B cell (primary cell): ENCODE results near the gene SLC8A3. TPM values are rescaled to one million over a fixed set of nuclear protein-coding genes. Genes with fewer than 3 reads are reported as not detected.

ENCODE experiments used
- ATAC-seq: fragments of 200-7000 bp; cut with Tn5 transposase; one replicate; pipeline ENCODE4 v1.10.0; 2021; ENCODE audit warnings: low read depth, mild to moderate bottlenecking, moderate number of reproducible peaks, moderate library complexity
- CTCF ChIA-PET: fragments of 350-600 bp; sonication (Branson Sonifier 250); formaldehyde crosslinking; loops from one replicate; lab custom pipeline; 2021; ENCODE audit warnings: antibody characterized with exemption, inconsistent platforms; lab: Charles Lee
- POLR2A ChIA-PET: fragments of 350-600 bp; sonication (Branson Sonifier 250); formaldehyde crosslinking; loops from one replicate; lab custom pipeline; 2021; ENCODE audit warnings: antibody characterized with exemption; lab: Charles Lee
- DNase-seq: peaks from one replicate; pipeline ENCODE4 v3.0.0; 2013
- H2AFZ ChIP-seq: 2 replicates; pipeline ENCODE4 v1.6.1; 2012; ENCODE audit warnings: mild to moderate bottlenecking, low read depth, low read length; ENCODE audit not compliant: insufficient read depth, poor library complexity, severe bottlenecking
- H3K27ac ChIP-seq, 2 donors: 1 replicate in 1 of 2; 2 replicates in 1 of 2; pipeline ENCODE4 v1.5.1; 2012 to 2013; ENCODE audit warnings: low read length in 2 of 2, mild to moderate bottlenecking in 2 of 2, moderate library complexity in 1 of 2
- H3K27me3 ChIP-seq, 4 experiments: fragments of 200-600 bp in 1 of 4; sonication (generic) in 1 of 4; replicated peaks in 1 of 4; 1 replicate in 2 of 4; 2 replicates in 2 of 4; pipeline versions ENCODE4 v1.6.1 to v1.7.0; 2013 to 2016; ENCODE audit warnings: low read length in 3 of 4, mild to moderate bottlenecking in 2 of 4, mixed read lengths in 1 of 4, moderate library complexity in 1 of 4; ENCODE audit not compliant: insufficient read depth in 4 of 4, control insufficient read depth in 3 of 4; ENCODE audit errors: control extremely low read depth in 1 of 4
- H3K36me3 ChIP-seq, 2 experiments: replicated peaks in 1 of 2; 1 replicate in 1 of 2; 2 replicates in 1 of 2; pipeline versions ENCODE4 v1.6.1 to v1.7.1; 2013; ENCODE audit warnings: low read length in 1 of 2; ENCODE audit not compliant: insufficient read depth in 2 of 2, control insufficient read depth in 1 of 2; ENCODE audit errors: control extremely low read depth in 1 of 2, extremely low read depth in 1 of 2
- H3K4me1 ChIP-seq, 2 donors: fragments of 200-600 bp in 1 of 2; sonication (generic) in 1 of 2; 1 replicate in 1 of 2; 2 replicates in 1 of 2; pipeline versions ENCODE4 v1.5.1 to v1.6.1; 2013 to 2017; ENCODE audit warnings: low read length in 2 of 2; ENCODE audit not compliant: control insufficient read depth in 2 of 2, insufficient read depth in 2 of 2
- H3K4me2 ChIP-seq: replicated peaks from 2 replicates; pipeline ENCODE3; 2012; ENCODE audit warnings: mild to moderate bottlenecking, low read depth, low read length; ENCODE audit not compliant: poor library complexity, severe bottlenecking
- H3K4me3 ChIP-seq, 5 experiments: fragments of 200-600 bp in 1 of 5; sonication (generic) in 1 of 5; 1 replicate in 3 of 5; 2 replicates in 2 of 5; pipeline versions ENCODE4 v1.5.1 to v1.7.0; 2011 to 2016; ENCODE audit warnings: low read length in 4 of 5, mild to moderate bottlenecking in 4 of 5, low read depth in 2 of 5, control low read depth in 1 of 5, moderate library complexity in 1 of 5; ENCODE audit not compliant: insufficient read depth in 1 of 5; ENCODE audit errors: control extremely low read depth in 1 of 5, extremely low read depth in 1 of 5
- H3K79me2 ChIP-seq: fragments of 200-600 bp; sonication (generic); one replicate; pipeline ENCODE4 v1.6.0; 2016; ENCODE audit warnings: low read length; ENCODE audit not compliant: control insufficient read depth, insufficient read depth
- H3K9ac ChIP-seq: fragments of 200-600 bp; sonication (generic); 2 replicates; pipeline ENCODE4 v1.6.1; 2017; ENCODE audit warnings: mild to moderate bottlenecking, low read length, moderate library complexity
- H3K9me3 ChIP-seq, 3 donors: one replicate each; pipeline versions ENCODE4 v1.6.1 to v1.7.1; 2013; ENCODE audit warnings: low read length in 2 of 3; ENCODE audit not compliant: control insufficient read depth in 2 of 3, insufficient read depth in 1 of 3; ENCODE audit errors: control extremely low read depth in 1 of 3
- H4K20me1 ChIP-seq: 2 replicates; pipeline ENCODE4 v1.6.0; 2012; ENCODE audit warnings: mild to moderate bottlenecking, low read length; ENCODE audit not compliant: insufficient read depth, control insufficient read depth, poor library complexity, severe bottlenecking
- H3K27ac Mint-ChIP-seq: one replicate; pipeline ENCODE4 v1.8.0; 2021; ENCODE audit warnings: mixed read lengths
- H3K27me3 Mint-ChIP-seq: one replicate; pipeline ENCODE4 v1.8.0; 2021; ENCODE audit warnings: mixed read lengths
- H3K4me1 Mint-ChIP-seq: one replicate; pipeline ENCODE4 v1.8.0; 2021; ENCODE audit warnings: mixed read lengths
- H3K4me3 Mint-ChIP-seq: one replicate; pipeline ENCODE4 v1.8.0; 2021; ENCODE audit warnings: mixed read lengths
- H3K9me3 Mint-ChIP-seq: one replicate; pipeline ENCODE4 v1.8.0; 2022; ENCODE audit warnings: mixed read lengths; ENCODE audit not compliant: insufficient read depth
- EZH2 ChIP-seq: IDR thresholded peaks from 2 replicates; pipeline ENCODE4 v1.6.1; 2012; ENCODE audit warnings: borderline replicate concordance, low read depth, mild to moderate bottlenecking, moderate library complexity, low read length; ENCODE audit not compliant: insufficient read depth, poor library complexity, severe bottlenecking
- WGBS: methylation state at CpG from one replicate; pipeline ENCODE4 v1.1.5; 2013; ENCODE audit warnings: missing lambda C conversion rate; ENCODE audit not compliant: insufficient coverage; 5-methylcytosine and 5-hydroxymethylcytosine counted together
- intact Hi-C: fragments of 100-400 bp; cut with micrococcal nuclease; formaldehyde crosslinking; loops from one replicate; pipeline ENCODE4 v1.10.0; 2022
- polyA plus RNA-seq: library from polyadenylated mRNA; depleted of rRNA; stranded (reverse); fragments of >200 nt; gene quantifications from 2 replicates; pipeline ENCODE4 v1.2.3, GENCODE V29; 2012
- total RNA-seq, 2 donors: library from RNA; stranded (reverse); fragments of 120-200 nt in 1 of 2; gene quantifications; 1 replicate in 1 of 2; 2 replicates in 1 of 2; pipeline versions ENCODE4 v1.2.3 to v1.2.4, GENCODE V29; 2013 to 2022
- TF ChIP-seq, protein P1 (sequence below): fragments of 200-600 bp; IDR thresholded peaks from one replicate; pipeline ENCODE4 v1.8.0; 2022; ENCODE audit warnings: antibody characterized with exemption, mild to moderate bottlenecking

Gene SLC8A3
- total and polyA plus RNA-seq, 2 donors (not counting 1 experiment from before 2014, with no cell fraction given): 0.07 to 0.09 TPM

DNA sequence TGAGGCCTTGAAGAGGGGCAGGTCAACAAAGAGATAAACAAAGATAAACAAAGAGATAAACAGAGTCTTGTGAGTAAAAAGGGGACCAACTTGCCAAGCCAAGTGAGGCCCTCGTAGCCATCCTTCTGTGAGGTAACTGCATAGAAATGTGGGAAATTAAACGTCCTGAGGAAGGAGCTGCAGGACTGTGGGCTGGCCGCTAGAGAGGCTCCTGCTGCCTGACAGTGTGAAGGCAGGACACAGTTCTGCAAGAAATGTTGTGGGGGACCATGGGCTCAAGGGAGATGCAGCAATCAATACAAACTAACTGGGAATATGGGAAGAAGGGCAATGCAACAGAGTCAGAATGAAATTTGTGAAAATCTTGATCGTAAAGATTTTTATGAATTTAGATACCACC, 91.9 kb downstream of the SLC8A3 start:
- Mint-ChIP-seq H3K27ac (no peak overlapping the region), H3K4me3 (no peak overlapping the region), H3K27me3 (peaks cover 27% of the 10 kb centered on the region), H3K4me1 (no peaks in the 10 kb centered on the region), H3K9me3 (no peaks in the 10 kb centered on the region)
- ChIA-PET CTCF (no interaction called here), POLR2A (no interaction called here)
- H3K9me3 ChIP-seq: no peaks in the 10 kb centered on the region
- WGBS: 72% methylated on average over 3 of the region's 4 CpGs
- no peaks in the 10 kb centered on the region for H3K79me2 ChIP-seq
- H2AFZ ChIP-seq: no peak overlapping the region
- no peak overlapping the region for H3K9ac ChIP-seq
- no peak for TF ChIP-seq EZH2
- H3K4me1 ChIP-seq: no peaks in the 10 kb centered on the region
- H3K4me2 ChIP-seq: no peak overlapping the region
- H4K20me1 ChIP-seq: no peaks in the 10 kb centered on the region
- H3K4me3 ChIP-seq: no peak overlapping the region
- intact Hi-C loops: no loop called here
- H3K36me3 ChIP-seq: no peaks in the 10 kb centered on the region
- DNase-seq (no peak), ATAC-seq (no peak)
- H3K27me3 ChIP-seq: no peaks in the 10 kb centered on the region
- no peak overlapping the region for H3K27ac ChIP-seq

DNA sequence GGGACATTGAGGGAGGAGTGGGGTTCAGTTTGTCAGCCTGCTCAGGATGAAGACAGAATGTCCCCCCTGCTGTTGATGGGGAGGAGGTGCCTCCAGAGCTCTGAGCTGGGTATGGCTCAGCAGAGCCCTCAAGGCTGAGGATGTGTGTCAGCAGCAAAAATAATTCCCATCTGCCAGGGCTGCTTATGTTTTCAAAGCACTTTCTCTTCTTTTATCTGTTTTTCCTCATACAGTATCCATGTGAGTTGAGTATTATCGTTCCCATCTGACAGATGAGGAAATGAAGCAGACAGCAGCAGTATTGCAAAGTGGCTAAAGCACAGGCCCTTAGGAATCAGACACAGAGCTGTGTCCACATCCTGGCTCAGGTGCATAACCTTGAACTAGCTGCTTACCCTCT, 94.1 kb downstream of the SLC8A3 start:
- no peaks in the 10 kb centered on the region for H3K4me1 Mint-ChIP-seq
- DNase-seq (no peak), ATAC-seq (no peak)
- Histone ChIP-seq H3K79me2 (no peaks in the 10 kb centered on the region), H3K9me3 (no peaks in the 10 kb centered on the region), H3K9ac (no peak overlapping the region), H3K4me1 (no peaks in the 10 kb centered on the region), H3K27me3 (no peaks in the 10 kb centered on the region), H2AFZ (no peak overlapping the region), H3K4me2 (no peak overlapping the region), H3K27ac (no peak overlapping the region), H3K4me3 (no peak overlapping the region), H3K36me3 (no peaks in the 10 kb centered on the region), H4K20me1 (no peaks in the 10 kb centered on the region)
- H3K9me3 Mint-ChIP-seq: no peaks in the 10 kb centered on the region
- TF ChIP-seq EZH2: no peak
- TF ChIP-seq, protein P1, sequence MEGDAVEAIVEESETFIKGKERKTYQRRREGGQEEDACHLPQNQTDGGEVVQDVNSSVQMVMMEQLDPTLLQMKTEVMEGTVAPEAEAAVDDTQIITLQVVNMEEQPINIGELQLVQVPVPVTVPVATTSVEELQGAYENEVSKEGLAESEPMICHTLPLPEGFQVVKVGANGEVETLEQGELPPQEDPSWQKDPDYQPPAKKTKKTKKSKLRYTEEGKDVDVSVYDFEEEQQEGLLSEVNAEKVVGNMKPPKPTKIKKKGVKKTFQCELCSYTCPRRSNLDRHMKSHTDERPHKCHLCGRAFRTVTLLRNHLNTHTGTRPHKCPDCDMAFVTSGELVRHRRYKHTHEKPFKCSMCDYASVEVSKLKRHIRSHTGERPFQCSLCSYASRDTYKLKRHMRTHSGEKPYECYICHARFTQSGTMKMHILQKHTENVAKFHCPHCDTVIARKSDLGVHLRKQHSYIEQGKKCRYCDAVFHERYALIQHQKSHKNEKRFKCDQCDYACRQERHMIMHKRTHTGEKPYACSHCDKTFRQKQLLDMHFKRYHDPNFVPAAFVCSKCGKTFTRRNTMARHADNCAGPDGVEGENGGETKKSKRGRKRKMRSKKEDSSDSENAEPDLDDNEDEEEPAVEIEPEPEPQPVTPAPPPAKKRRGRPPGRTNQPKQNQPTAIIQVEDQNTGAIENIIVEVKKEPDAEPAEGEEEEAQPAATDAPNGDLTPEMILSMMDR: no peak
- ChIA-PET POLR2A (no interaction called here), CTCF (no interaction called here)
- 100% methylated on average over 1 of the region's 1 CpG for WGBS
- intact Hi-C loops: no loop called here
- no peak overlapping the region for H3K4me3 Mint-ChIP-seq
- no peak overlapping the region for H3K27ac Mint-ChIP-seq
- H3K27me3 Mint-ChIP-seq: peaks cover 27% of the 10 kb centered on the region
